ENCODE measurements around the gene FERMT2. TPM values are rescaled to one million over a fixed set of nuclear protein-coding genes. Genes with fewer than 3 reads are reported as not detected.

The FERMT2 gene
- polyA plus RNA-seq, 1 experiment = 275 TPM

DNA sequence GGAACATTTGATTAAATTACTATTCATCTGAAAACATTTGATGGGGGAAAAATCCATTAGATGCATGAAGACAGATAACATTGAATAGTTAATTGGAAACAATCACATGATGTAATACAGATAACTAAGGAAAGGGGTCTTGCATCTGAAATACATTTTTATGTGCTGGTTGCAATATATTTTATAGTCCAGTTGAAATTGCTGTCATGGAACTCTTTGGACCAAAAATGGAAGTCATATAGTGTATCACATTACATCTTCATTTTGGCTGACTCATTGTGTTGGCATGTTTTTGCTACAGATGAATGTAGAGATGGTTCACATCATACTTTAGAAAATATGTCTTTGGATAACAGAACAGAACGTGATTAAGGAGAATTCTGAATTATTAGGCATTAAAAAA lies 116.4 kb downstream of the FERMT2 start:
- CTCF ChIA-PET = interaction anchor here (0.6 kb wide), 1 partner anchor 84 kb away, joined by 3 read pairs; no protein-coding TSS in a partner anchor
- no peaks in the 10 kb centered on the region for H3K27me3 ChIP-seq (ENCODE audit: control insufficient read depth, insufficient read depth, low read length)
- POLR2A ChIA-PET = interaction anchor here (0.6 to 1.0 kb wide), 6 partner anchors 19 to 231 kb away, joined by 3 to 9 read pairs (median 4); partner anchors contain the start of gene STYX
- TF ChIP-seq, protein P1, sequence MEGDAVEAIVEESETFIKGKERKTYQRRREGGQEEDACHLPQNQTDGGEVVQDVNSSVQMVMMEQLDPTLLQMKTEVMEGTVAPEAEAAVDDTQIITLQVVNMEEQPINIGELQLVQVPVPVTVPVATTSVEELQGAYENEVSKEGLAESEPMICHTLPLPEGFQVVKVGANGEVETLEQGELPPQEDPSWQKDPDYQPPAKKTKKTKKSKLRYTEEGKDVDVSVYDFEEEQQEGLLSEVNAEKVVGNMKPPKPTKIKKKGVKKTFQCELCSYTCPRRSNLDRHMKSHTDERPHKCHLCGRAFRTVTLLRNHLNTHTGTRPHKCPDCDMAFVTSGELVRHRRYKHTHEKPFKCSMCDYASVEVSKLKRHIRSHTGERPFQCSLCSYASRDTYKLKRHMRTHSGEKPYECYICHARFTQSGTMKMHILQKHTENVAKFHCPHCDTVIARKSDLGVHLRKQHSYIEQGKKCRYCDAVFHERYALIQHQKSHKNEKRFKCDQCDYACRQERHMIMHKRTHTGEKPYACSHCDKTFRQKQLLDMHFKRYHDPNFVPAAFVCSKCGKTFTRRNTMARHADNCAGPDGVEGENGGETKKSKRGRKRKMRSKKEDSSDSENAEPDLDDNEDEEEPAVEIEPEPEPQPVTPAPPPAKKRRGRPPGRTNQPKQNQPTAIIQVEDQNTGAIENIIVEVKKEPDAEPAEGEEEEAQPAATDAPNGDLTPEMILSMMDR (IDR thresholded peaks at IDR 0.05; ENCODE audit: insufficient read depth, low read depth, low read length) = no peak
- no peak overlapping the region for H3K4me3 ChIP-seq (ENCODE audit: low read depth, low read length)
- peak; percentile 72 for DNase-seq (ENCODE audit: low read depth)
- H3K36me3 ChIP-seq (ENCODE audit: control insufficient read depth, insufficient read depth, low read length) = no peaks in the 10 kb centered on the region

DNA sequence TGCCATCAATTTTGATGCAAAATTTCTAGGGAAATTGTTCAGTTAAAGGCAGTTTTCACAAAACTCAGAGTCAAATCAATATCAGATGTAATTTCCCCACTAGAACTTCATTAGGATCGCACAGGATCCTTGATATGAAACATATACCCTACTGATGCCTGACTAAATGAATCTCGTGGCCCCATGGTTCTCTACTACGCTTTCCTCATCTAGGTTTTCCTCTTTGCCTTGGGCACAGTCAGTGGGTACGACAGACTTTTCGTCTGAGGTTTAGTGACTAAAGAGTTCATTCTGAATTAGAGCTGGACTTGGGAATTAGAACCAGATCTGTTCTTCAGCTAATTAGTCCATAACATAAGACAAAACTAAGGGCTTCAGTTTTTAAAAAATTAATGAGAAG lies 117.0 kb downstream of the FERMT2 start:
- H3K36me3 ChIP-seq (ENCODE audit: control insufficient read depth, insufficient read depth, low read length) = no peaks in the 10 kb centered on the region
- no peaks in the 10 kb centered on the region for H3K27me3 ChIP-seq (ENCODE audit: control insufficient read depth, insufficient read depth, low read length)
- TF ChIP-seq, protein P1 (IDR thresholded peaks at IDR 0.05; ENCODE audit: insufficient read depth, low read depth, low read length) = no peak
- CTCF ChIA-PET = no interaction called here
- POLR2A ChIA-PET = no interaction called here
- no peak overlapping the region for H3K4me3 ChIP-seq (ENCODE audit: low read depth, low read length)
- DNase-seq (ENCODE audit: low read depth) = no peak

GRCh38 chr14:52829527-52830185 lies 121.2 kb downstream of the FERMT2 start:
- ChIA-PET POLR2A (no interaction called here), CTCF (interaction anchor here (0.6 to 1.3 kb wide), 2 partner anchors 17 to 141 kb away, joined by 3 read pairs; no protein-coding TSS in a partner anchor)
- Histone ChIP-seq H3K4me3 (ENCODE audit: low read depth, low read length) (no peak overlapping the region), H3K27me3 (ENCODE audit: control insufficient read depth, insufficient read depth, low read length) (no peaks in the 10 kb centered on the region), H3K36me3 (ENCODE audit: control insufficient read depth, insufficient read depth, low read length) (no peaks in the 10 kb centered on the region)
- DNase-seq (ENCODE audit: low read depth) = no peak
- TF ChIP-seq, protein P1 (IDR thresholded peaks at IDR 0.05; ENCODE audit: insufficient read depth, low read depth, low read length) = no peak

GRCh38 chr14:52827426-52827825 lies 123.4 kb downstream of the FERMT2 start:
- ChIA-PET CTCF (interaction anchor here (0.6 to 1.5 kb wide), 2 partner anchors 127 to 222 kb away, joined by 3 read pairs; no protein-coding TSS in a partner anchor), POLR2A (no interaction called here)
- TF ChIP-seq, protein P1 (IDR thresholded peaks at IDR 0.05; ENCODE audit: insufficient read depth, low read depth, low read length) = no peak
- H3K36me3 ChIP-seq (ENCODE audit: control insufficient read depth, insufficient read depth, low read length) = no peaks in the 10 kb centered on the region
- H3K27me3 ChIP-seq (ENCODE audit: control insufficient read depth, insufficient read depth, low read length) = no peaks in the 10 kb centered on the region
- DNase-seq (ENCODE audit: low read depth) = no peak
- H3K4me3 ChIP-seq (ENCODE audit: low read depth, low read length) = no peak overlapping the region

DNA sequence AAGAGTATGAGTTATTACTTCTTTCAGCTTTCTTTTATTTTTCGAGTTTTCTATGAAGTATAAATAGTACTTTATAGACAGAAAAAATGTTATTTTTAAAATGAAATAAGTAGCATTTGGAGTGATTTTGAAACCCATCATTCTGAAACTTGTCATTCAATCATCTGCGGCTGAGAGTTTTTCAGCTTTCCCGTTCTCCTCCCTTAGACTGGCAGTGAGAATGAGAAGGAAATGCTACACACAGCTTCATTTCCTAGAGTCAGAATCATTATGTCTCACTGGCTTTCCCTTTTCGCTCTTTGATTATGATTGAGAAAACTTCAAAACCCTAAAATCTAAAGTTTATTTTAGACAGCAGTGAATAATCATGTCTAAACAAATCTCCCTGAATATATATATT lies 125.8 kb downstream of the FERMT2 start:
- no peak for DNase-seq (ENCODE audit: low read depth)
- TF ChIP-seq, protein P1 (IDR thresholded peaks at IDR 0.05; ENCODE audit: insufficient read depth, low read depth, low read length) = no peak
- ChIA-PET CTCF (interaction anchor here (1.1 to 6.5 kb wide), 4 partner anchors 98 to 230 kb away, joined by 3 to 48 read pairs (median 16); no protein-coding TSS in a partner anchor), POLR2A (no interaction called here)
- H3K36me3 ChIP-seq (ENCODE audit: control insufficient read depth, insufficient read depth, low read length) = no peaks in the 10 kb centered on the region
- H3K4me3 ChIP-seq (ENCODE audit: low read depth, low read length) = no peak overlapping the region
- no peaks in the 10 kb centered on the region for H3K27me3 ChIP-seq (ENCODE audit: control insufficient read depth, insufficient read depth, low read length)
